Stimulated activated CD8-positive, alpha-beta memory T cell treated with anti-CD3 and anti-CD28 coated beads, Interleukin-4, amount 100 ng/mL, for 24 hours (primary cell): ENCODE measurements around the gene CD80.

Experiments used
- DNase-seq: peaks from one replicate; pipeline ENCODE4 v3.0.0-alpha.2; 2020; ENCODE audit warnings: low read depth

CD80 gene

DNA sequence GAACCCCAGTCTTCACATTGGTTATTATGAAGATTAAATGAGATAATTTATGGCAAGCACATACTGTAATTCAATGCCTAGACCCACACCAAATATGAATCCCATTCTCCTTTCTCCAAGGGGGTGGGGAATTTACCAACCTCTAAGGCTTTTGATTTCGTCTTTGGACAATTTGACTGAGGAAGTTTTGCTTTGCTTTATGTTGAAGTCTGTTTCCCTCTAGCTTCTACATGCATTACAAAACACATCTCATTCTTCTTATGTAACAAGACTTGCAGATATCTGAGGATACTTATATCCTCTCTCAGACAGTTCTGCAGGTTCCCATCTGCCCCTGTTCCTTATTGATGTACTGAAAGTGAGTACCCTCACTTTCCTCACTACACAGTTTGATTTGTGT, 12.2 kb downstream of the CD80 start:
- DNase-seq, result no peak

DNA sequence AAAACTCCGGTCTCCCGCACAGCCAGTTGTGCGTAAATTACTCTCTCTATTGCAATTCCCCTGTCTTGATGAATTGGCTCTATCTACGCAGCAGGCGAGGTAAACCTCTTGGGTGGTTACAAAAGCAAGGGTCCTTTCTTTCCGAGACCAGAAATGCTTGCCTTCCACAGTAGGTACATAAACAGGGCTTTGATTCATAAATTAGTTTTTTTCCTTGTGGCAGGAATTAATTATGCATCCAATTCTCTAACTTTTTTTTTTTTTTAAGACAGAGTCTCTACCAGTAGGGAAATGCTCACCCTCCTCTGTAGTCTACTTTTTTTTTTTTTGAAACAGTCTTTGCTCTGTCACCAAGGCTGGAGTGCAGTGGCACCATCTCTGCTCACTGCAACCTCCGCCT, 16.3 kb downstream of the CD80 start:
- DNase-seq, result no peak

DNA sequence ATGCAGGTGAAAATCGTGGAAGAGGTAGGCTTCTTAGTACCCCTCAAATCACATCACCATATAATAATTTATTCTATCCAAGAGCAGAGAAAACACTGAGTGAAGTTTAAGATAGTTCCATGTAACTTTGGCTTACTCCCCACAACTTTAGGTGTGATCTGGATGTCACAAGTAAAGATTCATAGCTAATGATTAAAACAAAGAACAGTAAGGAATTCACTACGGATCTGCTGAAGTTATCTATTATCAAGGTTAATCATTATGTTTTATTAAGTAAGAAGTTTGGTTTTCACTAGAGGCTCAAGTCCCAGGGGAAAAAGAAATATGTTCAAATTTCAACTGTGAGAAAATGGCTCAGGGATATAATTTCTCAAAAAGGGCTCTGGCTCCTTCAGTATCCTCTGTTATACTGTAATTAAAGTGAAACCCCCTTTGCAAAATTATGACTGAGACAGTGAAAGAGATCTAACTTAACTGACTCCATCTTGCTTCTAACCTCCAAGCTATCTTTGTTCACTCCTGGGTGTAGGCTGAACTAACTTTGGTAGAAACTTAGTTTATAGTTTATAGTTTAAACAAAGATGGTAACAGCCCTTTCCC, 17.1 kb downstream of the CD80 start:
- no peak for DNase-seq

DNA sequence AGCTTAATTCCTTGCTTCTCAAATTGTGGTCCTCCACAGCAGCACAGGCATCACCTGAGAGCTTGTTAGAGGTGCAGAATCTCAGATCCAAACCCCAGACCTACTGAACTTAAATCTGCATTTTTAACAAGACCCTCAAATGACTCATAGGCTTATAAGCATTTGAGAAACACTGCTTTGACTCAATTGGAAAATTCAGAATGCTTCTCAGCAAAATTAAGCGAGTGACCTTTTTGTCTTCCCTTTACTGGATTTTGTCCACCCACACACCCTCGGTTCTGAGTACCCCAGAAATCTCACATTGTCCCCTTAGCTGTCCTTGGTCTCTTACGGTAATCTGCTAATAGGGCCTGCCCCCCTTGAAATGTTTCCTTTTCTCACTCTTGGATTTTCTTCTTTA, 17.9 kb downstream of the CD80 start:
- no peak for DNase-seq

DNA sequence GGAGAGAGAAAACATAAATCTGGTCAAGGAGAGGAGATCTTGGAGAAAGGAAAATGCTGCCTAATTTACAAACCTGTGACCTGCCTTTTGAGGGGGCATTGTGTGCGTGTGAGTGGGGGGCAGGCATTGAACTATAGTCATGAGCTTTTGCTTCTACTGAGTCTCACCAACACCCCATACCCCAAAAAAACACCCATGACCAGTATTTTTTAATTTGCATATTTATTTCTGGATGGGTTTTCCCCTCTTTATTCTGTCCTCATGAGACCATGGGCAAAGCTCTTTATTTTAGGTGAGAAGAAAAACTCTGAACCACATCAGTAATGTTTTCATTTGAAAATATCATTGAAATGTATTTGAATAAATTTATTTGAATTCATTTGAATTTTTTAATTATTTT, 20.6 kb downstream of the CD80 start:
- DNase-seq, result no peak

DNA sequence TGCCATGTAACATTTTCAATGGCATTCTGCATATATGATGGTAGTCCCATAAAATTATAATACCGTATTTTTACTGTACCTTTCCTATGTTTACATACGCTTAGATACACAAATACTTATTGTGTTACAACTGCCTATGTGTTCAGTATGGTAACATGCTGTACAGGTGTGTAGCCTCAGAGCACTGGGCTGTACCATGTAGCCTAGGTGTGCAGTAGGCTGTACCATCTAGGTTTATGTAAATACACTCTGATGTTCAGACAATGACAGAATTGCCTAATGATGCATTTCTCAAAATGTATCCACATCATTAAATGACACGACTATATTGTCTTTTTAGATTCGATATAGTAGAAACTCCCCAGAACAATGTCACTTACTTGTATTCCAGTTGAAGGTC, 22.7 kb downstream of the CD80 start:
- no peak for DNase-seq

DNA sequence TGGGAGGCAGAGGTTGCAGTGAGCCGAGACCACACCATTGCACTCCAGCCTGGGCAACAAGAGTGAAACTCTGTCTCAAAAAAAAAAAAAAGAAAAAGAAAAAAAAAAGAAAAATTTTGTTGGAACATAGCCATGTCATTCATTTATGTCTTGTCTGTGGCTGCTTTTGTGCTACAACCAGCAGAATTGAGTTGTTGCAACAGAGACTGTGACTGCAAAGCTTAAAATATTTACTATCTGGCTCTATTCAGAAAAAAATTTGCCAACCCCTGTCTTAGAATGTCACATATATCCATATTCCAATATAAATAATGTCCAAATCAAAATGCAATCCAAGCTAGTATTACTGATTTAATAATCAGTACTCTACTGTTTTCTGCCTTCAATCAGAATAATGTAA, 25.1 kb downstream of the CD80 start:
- DNase-seq, result no peak

DNA sequence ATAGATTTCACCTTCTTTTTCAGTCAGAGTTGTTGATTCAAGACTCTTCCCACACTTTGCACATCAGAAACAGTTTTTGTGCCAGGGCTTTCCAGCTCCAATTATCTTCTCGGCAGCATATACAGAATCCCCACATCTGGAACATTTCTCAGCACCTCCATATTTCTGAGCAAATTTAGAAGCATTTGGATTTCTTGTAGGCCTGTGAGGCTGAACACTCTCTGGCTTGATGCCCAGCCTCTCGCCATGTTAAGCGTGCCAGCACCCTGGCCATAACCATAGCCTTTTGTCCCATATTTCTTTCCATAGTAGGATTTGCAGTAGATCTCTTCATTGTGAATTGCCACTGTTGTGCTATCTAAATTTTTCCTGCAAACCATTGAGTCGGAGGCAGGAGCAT, 28.3 kb downstream of the CD80 start:
- no peak for DNase-seq

DNA sequence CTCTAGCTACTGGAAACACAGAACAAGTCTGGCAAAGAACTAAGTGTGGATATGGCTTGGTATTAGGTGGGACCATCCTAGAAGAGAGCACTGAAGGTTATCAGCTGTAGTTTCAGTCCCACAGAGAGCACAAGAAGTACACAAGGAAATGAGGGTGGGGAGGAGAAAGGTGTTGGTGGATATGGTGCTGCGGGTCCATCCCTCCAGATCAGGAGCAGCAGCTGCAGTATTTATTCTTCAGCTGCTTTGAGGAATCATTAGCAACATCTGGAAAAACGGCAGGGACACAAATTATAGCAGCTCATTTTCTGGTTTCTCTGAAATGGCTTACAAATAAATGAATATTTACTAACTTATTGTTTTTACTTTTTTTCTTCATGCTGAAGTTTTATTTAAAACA, 29.0 kb downstream of the CD80 start:
- no peak for DNase-seq

DNA sequence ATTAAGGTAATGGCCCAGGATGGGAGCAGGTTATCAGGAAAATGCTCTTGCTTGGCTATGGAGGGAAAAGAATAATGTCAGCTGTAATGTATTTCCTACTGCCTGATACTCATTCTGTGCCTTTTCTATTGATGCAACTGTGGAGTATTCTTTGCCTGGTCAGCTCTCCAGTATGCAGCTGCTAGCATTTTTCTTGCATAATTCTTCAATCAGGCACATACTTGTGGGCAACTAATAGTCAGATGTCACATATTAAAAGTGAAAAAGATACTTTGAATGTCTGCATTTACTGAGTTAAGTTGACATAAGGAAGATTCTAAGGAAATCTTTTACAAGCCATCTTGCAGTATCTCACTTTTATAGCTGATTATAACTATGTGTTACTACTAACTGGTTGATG, 29.5 kb downstream of the CD80 start:
- DNase-seq, result no peak

DNA sequence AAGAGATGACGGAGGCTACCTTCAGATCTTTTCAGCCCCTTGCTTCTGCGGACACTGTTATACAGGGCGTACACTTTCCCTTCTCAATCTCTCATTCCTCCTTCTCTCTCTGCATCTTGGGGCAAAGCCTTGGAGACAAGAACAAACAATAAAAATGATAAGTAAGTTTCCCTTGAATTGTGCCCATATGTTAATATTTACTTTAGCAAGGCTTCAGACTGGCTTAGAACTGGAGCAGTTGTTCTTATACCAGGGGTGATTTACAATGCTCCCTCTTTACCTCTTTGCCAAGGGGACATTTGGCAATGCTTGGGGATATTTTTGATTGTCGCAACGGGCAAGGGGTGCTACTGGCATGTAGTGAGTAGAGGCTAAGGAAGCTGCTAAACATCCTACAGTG, 31.7 kb downstream of the CD80 start:
- no peak for DNase-seq

DNA sequence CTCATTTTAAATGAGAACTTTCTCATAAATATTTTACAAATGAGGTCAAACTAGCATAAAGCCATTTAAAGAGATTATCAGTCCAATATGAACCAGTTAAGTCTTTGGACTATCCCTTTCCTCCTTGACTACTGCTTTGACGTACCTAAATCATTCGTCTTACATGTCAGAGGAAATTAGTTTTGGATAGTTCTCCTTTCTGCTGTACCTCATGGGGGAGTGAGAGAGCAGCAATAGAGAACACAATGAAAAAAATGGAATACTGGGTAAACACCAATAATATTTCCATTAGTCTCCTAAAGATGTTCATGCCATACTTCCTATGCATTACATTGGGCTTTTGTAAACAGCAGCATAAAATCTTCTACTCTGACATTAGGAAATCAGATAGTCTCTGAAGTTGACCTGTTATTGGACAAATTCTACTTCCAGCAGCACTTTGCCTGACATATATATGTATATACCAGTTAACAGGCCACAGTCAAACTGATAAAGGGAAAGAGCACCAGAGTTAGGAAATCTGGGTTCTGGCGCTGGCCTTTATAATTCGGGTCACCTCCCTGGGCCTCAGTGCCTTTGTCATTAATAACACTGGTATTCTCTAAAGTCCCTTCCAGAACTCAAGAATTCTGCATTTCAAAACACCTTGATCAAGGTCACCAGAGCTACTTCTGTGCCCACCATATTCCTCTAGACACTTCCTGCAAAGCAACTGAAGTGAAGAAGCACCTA, 34.3 kb downstream of the CD80 start:
- no peak for DNase-seq

DNA sequence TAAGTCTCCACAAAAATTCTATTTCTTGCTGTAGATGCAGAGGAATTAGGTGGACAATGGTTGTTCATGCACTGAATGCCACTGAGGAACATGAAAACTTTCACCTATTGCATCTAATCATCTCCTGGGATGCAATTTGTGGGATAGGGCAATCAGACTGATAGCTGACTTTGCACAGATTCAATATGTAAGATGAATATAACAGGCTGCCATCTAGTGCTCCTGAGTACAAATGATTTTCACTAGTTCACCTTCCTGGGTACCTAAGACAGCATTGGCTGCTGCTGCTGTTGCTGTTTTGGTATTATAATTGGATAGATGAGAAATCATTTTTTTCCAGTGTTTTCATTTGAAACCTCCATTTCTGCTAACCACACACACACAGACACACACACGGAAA, 41.4 kb downstream of the CD80 start:
- DNase-seq, result no peak

DNA sequence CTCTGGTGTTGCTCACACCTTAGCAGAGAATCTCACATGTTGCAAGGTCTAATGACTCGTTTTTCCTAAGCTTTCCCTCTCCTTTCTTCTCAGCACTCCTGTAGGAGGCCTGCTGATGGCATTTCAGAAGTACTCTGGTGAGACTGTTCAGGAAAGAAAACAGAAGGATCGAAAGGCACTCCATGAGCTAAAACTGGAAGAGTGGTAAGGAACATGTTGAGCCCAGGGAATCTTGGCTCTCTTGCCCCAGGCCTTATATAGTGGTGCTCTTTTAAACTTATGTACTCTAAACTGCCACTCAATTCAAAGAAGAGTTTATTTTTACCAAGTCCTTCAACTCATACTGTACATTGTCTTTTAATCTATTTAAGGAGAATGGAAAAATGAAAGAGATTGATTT, 42.3 kb downstream of the CD80 start:
- no peak for DNase-seq

DNA sequence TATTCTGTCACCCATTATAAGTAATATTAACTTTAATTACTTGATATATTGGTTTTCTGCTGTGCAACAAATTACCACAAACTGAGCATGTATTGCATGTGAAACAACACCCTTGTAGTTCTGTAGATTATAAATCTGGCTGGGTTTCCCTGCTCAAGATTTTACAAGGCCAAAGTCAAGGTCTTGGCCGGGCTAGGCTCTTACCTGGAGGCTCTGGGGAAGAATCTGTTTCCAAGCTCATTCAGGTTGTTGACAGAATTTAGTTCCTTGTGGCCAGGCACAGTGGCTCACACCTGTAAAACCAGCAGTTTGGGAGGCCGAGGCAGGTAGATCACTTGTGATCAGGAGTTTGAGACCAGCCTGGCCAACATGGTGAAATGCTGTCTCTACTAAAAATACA, 44.8 kb downstream of the CD80 start:
- no peak for DNase-seq

DNA sequence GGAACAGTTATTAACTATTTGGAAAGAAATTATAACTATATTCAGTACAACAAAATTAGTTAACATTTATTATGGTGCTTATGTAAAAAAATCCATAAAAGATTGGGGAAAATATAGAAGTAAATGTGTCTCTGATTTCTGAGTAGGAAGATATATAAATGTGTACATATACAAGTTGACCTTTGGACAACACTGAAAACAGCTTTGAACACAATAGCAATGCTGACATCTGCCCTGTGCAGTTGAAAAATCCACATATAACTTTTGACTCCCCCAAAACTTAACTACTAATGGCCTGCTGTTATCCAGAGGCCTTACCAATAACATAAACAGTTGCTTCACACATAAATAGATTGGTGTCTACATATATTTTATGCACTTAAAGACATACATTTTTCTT, 48.7 kb downstream of the CD80 start:
- DNase-seq, result no peak

DNA sequence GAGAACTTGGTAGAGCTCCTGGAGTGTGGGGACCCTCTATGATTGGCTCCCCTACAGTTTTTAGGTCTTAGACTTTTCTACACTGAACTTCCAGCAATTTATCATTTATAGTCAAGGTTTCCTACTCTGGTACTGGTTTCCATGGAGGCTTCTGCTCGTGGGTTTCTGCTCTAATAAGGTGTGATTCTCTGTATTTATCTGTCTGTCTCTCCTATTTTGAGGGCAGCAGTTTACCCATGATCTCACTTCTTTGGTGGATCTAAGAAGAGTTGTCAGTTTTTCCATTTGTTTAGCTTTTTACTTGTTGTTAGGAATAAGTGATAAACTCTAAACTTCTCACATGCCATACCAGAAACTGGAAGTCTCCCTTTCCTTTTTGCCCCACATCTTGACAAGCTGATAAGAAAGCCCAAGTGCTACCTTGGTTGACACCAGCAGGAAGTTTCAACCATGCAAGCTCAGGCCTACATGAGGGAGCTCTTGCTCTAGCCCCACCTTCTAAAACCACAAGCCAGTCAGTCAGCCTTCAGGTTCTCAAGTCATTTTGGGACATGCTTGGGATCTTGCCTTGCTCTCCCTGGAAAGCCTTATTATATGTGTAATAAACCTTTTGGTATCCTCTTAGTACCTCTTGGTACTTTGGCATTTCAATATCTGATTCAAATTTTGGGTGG, 51.1 kb downstream of the CD80 start:
- DNase-seq, result no peak

DNA sequence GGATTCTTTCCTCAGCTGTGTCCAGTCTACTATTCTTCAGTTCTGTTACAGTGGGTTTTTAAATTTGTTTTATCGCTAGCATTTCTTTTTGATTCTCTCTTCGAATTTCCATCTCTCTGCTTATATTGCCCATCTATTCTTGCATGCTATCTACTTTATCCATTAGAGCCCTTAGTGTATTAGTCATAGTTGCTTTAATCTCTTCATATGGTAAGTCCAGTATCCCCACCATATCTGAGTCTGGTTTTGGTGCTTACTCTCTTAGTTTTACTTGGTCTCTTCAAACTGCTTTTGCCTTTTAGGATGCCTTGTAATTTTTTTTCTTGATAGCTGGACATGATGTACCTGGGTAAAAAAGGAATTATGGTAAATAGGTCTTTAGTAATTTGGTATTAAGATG, 52.0 kb downstream of the CD80 start:
- no peak for DNase-seq

DNA sequence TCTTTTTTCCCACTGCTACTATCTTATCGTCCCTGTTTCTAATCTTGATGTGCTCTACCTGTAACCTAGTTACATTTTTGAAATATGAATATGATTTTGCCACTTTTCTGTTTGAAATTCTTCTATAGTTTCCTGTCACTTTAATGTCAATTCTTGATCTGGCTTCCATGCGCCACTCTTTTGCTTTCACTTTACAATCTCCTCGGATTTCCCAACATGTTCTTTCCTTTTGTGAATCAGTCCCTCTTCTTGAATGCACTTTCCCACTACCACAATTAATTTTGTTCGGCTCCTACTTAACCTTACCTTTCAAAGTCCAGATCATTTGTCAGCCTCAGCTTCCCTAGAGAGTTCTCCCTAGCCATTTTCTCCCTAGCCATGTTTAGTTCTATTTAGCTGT, 52.8 kb downstream of the CD80 start:
- no peak for DNase-seq

DNA sequence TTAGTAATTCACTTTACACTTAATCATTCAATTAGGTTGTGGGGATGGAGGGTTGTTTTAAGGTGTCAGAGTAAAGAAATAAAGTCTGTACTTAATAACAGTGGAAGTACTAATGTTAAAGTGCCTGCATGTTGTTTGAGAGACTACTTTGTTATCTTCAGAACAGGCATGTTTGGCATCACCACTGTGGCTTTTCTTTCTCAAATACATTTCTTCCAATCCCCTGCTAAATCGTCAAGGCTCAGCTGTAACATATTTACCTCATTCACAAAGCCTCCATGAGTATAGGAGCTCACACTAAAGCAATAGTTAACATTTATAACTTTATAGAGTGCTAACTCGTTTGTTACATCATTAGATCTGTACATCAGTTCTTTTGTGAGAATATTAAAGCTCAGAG, 58.5 kb downstream of the CD80 start:
- no peak for DNase-seq

DNA sequence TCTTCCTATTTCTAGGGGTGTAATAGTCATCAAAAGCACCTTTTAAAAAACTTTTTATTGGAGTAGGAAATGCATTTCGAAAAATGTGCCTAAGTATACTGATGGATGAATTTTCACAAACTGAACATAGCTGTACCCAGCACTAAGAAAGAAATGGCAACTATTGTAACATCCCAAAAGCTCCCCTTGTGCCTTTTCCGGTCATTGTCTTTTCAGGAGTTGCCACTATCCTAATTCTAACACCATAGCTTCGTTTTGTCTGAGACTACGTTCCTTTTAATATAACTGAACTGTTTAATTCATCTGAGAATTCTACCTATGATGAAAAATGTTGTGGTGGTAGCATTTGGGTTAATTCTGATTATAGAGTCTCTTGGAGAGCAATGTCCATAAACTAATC, 59.1 kb downstream of the CD80 start:
- no peak for DNase-seq

DNA sequence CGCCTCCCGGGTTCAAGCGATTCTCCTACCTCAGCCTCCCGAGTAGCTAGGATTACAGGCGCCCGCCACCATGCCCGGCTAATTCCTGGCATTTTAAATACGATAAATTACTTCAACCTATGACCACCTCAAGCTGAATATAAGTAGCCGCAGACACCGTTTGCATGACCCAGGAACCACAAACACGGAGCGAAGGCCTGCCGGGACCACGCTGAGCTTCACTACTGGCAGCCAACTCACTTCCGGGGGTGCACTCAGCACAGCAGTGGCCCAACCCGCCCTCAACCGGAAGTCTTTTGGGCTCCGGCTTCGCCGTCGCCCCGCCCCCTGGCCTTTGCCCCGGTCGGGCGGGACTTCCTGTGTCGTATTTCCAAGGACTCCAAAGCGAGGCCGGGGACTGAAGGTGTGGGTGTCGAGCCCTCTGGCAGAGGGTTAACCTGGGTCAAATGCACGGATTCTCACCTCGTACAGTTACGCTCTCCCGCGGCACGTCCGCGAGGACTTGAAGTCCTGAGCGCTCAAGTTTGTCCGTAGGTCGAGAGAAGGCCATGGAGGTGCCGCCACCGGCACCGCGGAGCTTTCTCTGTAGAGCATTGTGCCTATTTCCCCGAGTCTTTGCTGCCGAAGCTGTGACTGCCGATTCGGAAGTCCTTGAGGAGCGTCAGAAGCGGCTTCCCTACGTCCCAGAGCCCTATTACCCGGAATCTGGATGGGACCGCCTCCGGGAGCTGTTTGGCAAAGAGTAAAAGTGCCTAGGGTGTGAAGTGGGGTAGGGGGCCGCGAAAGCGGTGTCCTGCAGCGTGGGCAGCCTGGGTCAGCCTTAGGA, 61.0 kb downstream of the CD80 start, which contains the start of gene TIMMDC1:
TSS of gene TIMMDC1 (plus strand) at position 362 of the 826 bp plus-strand sequence. CDS start at position 549, 187 bp downstream.
- DNase-seq, result peak; percentile 97

DNA sequence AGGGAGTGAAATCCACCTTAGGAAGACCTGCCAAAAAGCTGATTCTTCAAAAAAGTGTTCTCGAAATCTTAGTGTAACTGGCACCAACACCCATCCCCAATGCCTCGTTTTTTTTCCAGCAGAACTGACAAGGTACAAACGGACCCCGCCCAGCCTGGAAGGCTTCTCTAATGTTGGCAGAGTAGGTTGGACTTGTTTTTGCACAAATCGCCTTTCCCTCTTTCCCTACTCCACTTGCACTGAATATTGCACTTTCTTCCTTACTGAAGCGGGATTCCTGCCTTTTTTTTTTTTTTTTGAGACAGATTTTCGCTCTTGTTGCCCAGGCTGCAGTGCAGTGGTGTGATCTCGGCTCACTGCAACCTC, 61.6 kb downstream of the CD80 start:
- DNase-seq, result no peak
